Left cardiac atrium (tissue), 4 donors: ENCODE measurements around the gene GNG11. TPM values are rescaled to one million over a fixed set of nuclear protein-coding genes. Genes with fewer than 3 reads are reported as not detected.

Experiments used
- ATAC-seq, 2 donors: fragments of 200-7000 bp; cut with Tn5 transposase; one replicate each; pipeline ENCODE4 v1.9.1; 2020; ENCODE audit warnings: mild to moderate bottlenecking in 2 of 2, moderate library complexity in 2 of 2
- DNase-seq: peaks from one replicate; pipeline ENCODE4 v3.0.0-alpha.2; 2020
- intact Hi-C, 2 donors: fragments of 100-400 bp; cut with DNase I; formaldehyde crosslinking; loops; one replicate each; pipeline versions ENCODE4 v1.14.1 to v1.15.1; 2022 to 2023
- long read RNA-seq: library from polyadenylated mRNA; unstranded; transcript quantifications from one replicate; pipeline ENCODE4 v2.0.0, GENCODE V29; 2021
- total RNA-seq, 2 donors: library from RNA; stranded (reverse); fragmentation: NEBNext Ultra II Directional; extraction: Animal tissue kit (Norgen Biotek cat#: 25700); gene quantifications; one replicate each; pipeline ENCODE4 v1.2.1, GENCODE V29; 2021
- donor health status: DM: no; HTN: yes; CAD: no.
- donor health status: DM: no; HTN: yes; CAD: no; lungs with severe emphysema.
- donor health status: DM: yes; HTN: yes; CAD: no.
- donor health status: Dilated cardiomyopathy.

GNG11 gene
- total RNA-seq = 10 to 100 TPM; 19.8 to 25.2 TPM
- long read RNA-seq, transcript GNG11-201 (2 exons, 3,055 nt) = major isoform, 13 of 13 reads
- long read RNA-seq, partial matches to known transcripts = 0 of 13 reads
- long read RNA-seq, other reads (novel, unspliced or antisense) = 0 of 13 reads

- ATAC-seq (peak; percentile 93 to 97), DNase-seq (peak; percentile 90)
- intact Hi-C loops = no loop called here
These were observed at the start of gene GNG11 for GRCh38 chr7:93921607-93922566. Gene GNG11, plus strand, starts transcription at chr7:93921735. Its CDS starts 403 bp downstream, at chr7:93922138.

GRCh38 chr7:93873998-93874574 lies 47.4 kb upstream of the GNG11 start:
- intact Hi-C loops = no loop called here
- ATAC-seq (no peak), DNase-seq (no peak)

DNA sequence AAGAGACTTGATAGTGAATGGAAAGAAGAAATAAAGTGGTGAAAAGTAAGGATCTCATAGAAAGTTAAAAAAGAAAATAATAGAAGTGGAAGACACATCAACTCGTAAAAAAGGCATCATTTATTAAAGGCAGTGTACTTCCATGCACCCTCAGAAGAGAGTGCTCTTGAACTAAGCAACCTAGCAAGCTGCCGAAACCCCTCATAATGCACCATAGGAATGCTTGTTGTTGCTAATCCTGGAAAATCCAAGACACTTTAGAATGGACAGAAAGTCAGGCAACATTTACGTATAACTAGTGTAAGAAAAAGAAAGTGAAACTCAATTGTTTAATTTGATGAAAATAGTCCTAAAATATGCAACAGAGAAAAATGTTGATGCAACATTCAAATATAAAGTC lies 43.8 kb upstream of the GNG11 start:
- DNase-seq (no peak), ATAC-seq (no peak)
- intact Hi-C loops = no loop called here

DNA sequence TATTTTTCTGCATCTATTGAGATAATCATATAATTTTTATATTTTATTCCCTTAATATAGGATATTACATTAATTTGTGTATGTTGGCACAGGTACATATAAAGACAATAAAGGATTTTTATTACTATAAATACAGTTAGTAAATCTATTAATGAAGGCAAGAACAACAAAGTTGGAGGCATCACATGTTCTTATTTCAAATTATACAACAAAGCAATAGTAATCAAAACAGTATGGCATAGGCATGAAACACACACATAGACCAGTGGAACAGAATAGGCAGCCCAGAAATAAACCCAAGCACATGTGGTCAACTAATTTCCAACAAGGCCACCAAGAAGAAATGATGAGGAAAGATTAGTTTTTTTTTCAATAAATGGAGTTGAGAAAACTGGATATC lies 42.2 kb upstream of the GNG11 start:
- ATAC-seq (no peak), DNase-seq (no peak)
- intact Hi-C loops = no loop called here

DNA sequence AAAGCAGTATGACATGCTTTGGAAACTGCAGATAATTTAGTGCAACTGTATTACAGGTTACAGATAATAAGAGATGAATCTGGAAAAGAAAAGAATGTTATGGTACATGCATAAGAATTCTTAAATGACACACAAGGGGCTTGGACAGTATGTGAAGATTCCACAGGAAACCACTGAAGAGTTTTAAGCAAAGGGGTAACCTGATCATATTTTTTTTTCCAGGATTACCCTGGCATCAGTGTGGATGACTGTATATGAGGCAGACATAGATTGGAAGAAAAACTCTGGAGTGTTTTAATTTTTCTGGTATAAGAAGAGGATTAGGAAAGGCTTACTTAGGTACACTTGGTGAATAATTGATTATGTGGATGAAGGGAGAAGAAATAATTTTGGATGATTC lies 39.1 kb upstream of the GNG11 start:
- DNase-seq (no peak), ATAC-seq (no peak)
- intact Hi-C loops = no loop called here

DNA sequence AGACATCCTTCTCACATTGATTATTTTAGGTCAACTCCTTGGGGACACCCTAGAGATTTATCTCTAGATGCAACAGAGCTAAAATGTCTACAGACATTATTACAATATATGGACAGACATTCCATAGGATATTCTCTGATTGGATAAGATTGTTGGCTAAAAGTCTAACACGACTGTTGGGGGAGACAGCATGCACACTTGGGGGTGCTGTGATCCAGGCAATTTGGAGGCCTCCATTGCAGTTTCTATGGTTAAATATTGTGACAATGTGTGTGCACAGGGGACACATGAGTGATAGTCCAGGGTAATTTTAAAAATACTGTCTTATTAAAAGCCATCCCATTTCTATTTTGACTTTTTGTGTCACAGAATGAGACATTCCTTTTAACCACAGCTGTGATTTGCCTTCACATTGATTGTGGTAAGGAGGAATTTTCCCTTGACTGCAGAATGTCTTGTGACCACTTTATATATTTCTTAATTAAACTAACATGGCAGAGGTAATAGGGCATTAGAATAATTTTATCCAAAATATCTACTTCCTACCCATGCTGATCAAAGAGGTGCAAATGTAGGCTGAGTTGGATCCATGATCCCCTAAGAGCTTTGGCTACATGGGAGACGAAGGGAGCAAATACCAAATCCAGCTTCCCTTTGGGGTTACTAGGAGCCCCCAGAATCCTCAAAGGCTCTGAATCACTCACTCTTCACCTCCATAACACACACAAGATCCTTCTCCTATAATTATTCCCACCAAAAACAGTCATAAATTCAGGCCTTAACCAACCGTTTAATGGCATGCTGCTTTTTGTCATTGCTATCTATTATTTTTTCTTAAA lies 38.2 kb upstream of the GNG11 start:
- no peak for DNase-seq
- no peak for ATAC-seq
- intact Hi-C loops = no loop called here

DNA sequence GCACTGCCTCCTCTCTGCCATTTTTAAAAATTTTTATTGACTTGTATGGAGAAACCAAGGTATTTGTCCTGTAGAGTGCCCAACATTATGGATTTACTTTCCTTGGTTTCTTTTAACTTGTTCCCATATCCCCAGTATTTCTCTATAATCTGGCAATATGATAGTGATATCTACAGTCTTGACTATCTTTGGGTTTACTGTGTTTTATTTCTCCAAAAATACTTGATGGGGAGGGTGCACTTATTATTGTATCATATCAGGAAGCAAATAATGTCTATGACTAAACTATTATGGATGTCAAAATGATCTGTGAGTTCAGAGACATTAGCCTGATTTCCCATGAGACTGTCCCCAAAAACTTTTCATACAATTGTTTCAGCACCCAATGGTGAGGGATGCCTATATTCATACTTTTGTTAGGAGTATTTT lies 37.6 kb upstream of the GNG11 start:
- ATAC-seq = no peak
- DNase-seq = no peak
- intact Hi-C loops = no loop called here

DNA sequence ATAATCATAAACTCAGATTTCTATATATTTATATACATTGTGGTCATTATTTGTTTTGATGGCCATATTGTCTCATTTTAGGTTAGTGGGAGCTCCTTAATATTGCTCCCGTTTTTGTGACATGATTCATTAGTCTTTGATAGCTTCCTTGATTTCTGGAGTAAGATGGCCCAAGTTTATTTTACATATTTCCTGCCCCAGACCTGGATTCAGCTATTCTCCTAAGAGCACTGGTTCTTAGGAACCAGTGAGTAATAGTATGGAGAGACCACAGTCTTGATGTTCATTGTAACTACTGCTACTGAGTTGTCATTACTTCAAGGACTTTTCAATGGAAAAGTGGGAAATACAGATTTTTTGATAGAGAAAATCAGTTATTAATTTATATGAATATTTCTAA lies 37.0 kb upstream of the GNG11 start:
- no peak for DNase-seq
- no peak for ATAC-seq
- intact Hi-C loops = no loop called here

DNA sequence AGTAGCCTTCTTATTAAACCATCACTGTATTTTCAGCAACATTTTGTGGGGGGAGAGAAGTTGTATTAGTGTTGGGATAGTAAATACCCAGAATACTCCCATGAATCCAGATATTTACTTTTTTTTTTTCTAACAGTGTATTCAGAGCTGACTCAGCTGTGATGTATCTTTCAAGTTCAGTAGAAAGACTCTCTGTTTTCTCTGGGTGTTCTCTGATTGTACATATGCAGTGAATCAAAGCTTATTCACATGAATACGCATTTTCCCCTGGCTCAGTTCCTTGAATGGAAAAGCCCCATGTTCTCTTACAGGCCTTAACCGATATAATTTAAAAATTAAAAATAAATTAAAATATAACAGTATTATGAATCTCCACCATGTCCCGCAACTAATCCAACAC lies 32.3 kb upstream of the GNG11 start:
- intact Hi-C loops = no loop called here
- ATAC-seq = no peak
- DNase-seq = no peak

- intact Hi-C loops = no loop called here
- peak; percentile 35 for DNase-seq
- ATAC-seq = peak; percentile 75 to 78
These were observed 31.5 kb upstream of the GNG11 start for GRCh38 chr7:93890041-93890463.

DNA sequence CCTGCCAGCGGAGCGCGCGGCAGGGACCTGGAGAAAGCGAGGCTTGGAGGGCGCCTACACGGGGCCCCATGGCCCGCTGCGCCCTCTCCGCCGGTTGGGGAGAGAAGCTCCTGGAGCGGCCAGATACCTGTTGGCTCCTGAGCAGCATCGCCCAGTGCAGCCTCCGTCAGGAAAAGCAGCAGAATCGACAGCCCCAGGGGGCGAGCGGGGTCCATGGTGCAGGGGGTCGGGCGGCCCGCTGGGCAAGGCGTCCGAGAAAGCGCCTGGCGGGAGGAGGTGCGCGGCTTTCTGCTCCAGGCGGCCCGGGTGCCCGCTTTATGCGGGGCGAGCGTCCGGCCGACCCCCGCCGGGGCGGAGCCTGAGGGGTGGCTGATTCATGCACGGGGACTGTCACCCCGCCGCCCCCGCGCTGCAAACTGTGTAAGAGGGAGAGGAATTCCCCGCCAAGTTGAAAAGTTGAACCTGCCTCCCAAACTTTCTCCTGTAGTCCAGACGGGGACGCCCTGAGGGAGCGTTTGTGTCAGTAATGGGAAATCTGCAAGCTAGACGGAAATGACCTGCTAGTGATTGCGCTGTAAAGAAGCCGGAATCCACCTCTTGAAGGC lies 31.0 kb upstream of the GNG11 start, which contains the start of gene TFPI2:
Gene TFPI2 (minus strand): TSS at position 290 of the 605 bp plus-strand sequence. CDS start 75 bp downstream, at position 215.
- intact Hi-C loops = no loop called here
- DNase-seq = peak; percentile 24
- peak; percentile 76 to 79 for ATAC-seq

- ATAC-seq = no peak
- intact Hi-C loops = no loop called here
- no peak for DNase-seq
These were observed 27.1 kb upstream of the GNG11 start for GRCh38 chr7:93894426-93894825.

- peak in 1 of 2 donors; percentile 70 for ATAC-seq
- intact Hi-C loops = no loop called here
- no peak for DNase-seq
These were observed 26.4 kb upstream of the GNG11 start for GRCh38 chr7:93894966-93895640.

GRCh38 chr7:93895859-93896600 lies 25.5 kb upstream of the GNG11 start:
- DNase-seq (no peak), ATAC-seq (no peak)
- intact Hi-C loops = no loop called here

- no peak for ATAC-seq
- intact Hi-C loops = no loop called here
- no peak for DNase-seq
These were observed 23.9 kb upstream of the GNG11 start for GRCh38 chr7:93897680-93898079.

DNA sequence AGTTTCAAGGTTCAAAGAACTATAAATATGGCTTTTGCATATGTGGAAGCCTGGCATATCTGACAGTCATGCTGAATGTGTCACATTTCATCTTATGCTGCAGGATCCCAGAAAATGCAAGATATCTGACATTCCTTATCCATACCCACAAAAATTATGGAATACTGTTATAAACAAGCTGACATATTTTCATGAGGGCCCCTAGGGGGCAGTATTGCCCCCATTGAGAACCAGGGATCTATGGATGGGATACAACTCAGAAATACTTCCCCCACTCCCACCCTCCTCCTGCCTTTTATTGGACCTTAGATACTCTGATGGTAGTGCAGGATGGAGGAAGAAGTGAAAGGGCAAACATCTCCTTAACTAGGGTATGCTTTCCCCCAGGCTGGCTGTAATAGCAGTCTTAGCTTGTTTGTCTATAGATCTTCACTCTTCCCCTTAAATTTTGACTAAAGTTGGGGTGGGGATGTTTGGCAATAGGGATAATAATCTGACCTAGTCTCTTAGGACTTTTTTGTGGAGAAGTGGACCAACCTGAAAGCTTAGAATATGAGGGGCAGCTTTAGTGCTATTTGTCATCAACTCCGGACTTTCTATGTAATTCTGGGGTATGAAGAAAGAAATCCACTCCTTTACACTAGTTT lies 18.6 kb upstream of the GNG11 start:
- DNase-seq (peak; percentile 26), ATAC-seq (peak; percentile 38 to 48)
- intact Hi-C loops = loop anchor here (5.0 to 10.0 kb wide), 4 partner anchors 99 to 374 kb away; partner anchors contain the start of gene BET1 (in 1 of the 2)

- no peak for ATAC-seq
- intact Hi-C loops = loop anchor here in 1 of 2 donors (10.0 kb wide), 1 partner anchor 189 kb away; no protein-coding TSS in a partner anchor
- DNase-seq = no peak
These were observed 15.3 kb upstream of the GNG11 start, which contains the start of gene GNGT1 for GRCh38 chr7:93906267-93906666. Gene GNGT1, plus strand, starts transcription at chr7:93906567. Its CDS starts 180 bp downstream, at chr7:93906747.
